GM18951 (cell line): ENCODE data around the gene RAG2.

Experiments
- POLR2A ChIP-seq: IDR thresholded peaks from 4 replicates; pipeline ENCODE4 v1.6.1; 2011; ENCODE audit warnings: mild to moderate bottlenecking; ENCODE audit not compliant: insufficient read length, insufficient read depth; ENCODE audit errors: extremely low read depth
- in situ Hi-C: fragments of 300-500 bp; cut with MboI; formaldehyde crosslinking; loops from one replicate; pipeline ENCODE4 v1.12.0; 2022; ENCODE audit warnings: low sequenced_read_pairs, mixed read lengths, inconsistent platforms; ENCODE audit not compliant: unreplicated experiment

Gene RAG2

DNA sequence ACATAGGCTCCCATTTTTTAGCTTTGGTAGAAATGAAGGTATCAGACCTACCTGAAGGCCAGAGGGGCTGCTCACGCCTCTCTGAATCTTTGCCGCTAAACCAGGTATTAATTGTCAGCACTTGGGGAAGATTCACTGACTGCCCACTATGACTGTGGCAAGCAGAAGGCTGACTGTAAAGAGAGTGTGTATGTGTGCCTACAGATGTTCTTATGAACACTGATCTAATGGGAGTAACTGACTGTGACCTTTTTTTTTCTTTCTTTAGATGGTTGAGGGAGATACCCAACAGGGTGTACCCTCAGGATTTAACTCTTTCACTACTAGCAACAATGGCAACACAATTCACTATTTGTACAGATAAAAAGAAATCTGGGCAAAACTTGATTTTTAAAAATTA lies at the start of gene RAG2:
TSS of gene RAG2 (minus strand) at position 186 of the 400 bp plus-strand sequence. CDS start 4,068 bp downstream, outside the sequence.
- in situ Hi-C loops, result no loop called here
- no peak for TF ChIP-seq POLR2A

DNA sequence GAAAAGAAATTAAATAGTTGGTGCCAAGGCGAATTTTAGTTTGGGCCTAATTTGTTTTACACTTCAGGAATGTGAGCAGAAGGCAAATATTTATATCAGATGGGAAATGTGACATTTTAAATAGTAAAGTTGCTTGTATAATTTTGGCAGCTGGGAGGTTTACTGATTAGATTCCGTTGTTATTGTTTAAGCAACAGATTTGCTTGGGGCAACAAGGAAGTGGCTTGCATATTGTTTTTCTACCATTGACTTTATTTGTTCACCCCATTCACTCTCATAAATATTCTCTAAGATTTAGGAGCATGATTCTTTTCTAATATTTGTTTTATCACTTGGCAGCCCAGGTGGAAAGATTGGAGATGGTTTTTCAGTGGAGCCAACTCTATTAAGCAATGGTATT lies 40.5 kb upstream of the RAG2 start:
- in situ Hi-C loops, result no loop called here
- no peak for TF ChIP-seq POLR2A

DNA sequence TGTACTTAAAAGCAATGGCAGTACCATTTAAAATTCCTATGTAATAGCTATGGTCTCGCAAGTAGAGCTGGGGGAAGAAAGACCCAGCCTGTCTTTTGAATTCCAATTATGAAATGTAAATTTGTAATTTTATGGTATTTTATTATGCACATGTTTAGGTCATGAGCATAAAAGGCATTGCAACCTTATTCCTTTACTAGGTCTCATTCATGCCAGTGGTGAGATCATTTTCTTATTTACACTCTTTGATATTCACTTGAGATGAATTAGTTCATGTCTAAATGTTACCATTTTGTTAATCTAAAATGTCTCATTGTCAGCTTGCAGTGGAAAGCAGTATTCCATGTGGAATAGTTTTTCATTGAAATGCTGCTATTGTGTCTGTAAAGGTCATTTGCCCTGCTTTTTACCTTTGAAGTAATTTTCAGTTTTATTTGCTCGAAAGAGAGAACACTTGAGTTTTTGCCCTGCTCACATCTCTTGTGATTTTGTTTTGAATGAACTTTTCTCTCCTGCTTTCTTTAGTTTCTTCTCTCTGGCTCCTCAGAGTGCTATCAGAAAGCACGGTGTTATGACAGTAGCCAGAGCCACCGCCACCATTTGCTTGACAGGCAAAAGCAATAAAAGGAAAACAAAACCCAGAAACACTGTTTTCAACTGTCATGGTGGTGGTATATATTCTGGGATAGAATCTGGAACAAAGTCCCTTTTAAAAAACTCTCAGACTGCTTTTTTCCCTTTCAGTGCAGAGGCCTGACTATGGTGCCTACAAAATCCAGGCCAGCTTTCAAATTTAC lies 37.2 kb upstream of the RAG2 start:
- in situ Hi-C loops, result no loop called here
- no peak for TF ChIP-seq POLR2A

DNA sequence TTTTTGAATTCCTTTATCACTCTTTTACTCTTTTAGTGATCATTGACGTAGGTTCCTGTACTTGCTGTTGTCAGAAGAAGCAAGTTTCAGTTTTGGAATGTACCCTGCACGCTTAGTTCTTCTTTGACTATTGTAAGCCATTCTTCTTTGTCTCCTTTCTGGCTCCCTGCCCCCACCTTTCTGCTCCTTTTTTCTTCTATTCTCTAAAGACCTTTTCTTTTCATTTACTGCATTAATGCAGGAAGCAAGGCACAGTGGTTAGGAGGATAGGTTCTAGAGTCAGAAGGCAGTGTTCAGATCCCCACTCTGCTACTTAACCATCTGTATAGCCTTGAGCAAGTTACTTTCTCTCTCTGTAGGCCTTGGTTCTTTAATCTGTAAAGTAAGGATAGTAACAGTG lies 33.7 kb upstream of the RAG2 start:
- in situ Hi-C loops, result no loop called here

DNA sequence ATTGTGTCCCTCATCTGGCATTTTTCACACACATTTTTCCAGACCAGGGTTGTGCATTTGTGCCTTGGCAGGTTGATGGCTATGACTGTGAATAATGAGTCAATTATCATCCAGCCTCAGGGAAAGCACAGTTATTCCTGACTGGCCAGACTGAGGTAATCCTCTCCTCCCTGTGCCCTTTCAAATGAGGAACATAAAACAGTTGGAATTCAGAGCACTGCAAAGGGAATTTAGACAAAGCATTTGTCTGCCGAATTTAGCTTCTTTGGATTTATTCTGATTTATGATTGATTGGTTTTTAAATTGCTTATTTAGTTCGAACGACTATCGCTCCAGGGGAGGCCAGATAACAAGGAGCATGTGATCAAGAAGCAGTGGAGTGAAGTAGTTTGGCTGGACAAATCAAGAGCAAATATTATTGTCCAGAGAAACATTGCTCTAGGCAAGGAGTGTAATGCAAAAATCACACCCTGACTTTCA lies 30.8 kb upstream of the RAG2 start:
- no peak for TF ChIP-seq POLR2A
- in situ Hi-C loops, result no loop called here

More for the DNA sequence above, 33.7 kb upstream of the RAG2 start:
- TF ChIP-seq POLR2A, result no peak

DNA sequence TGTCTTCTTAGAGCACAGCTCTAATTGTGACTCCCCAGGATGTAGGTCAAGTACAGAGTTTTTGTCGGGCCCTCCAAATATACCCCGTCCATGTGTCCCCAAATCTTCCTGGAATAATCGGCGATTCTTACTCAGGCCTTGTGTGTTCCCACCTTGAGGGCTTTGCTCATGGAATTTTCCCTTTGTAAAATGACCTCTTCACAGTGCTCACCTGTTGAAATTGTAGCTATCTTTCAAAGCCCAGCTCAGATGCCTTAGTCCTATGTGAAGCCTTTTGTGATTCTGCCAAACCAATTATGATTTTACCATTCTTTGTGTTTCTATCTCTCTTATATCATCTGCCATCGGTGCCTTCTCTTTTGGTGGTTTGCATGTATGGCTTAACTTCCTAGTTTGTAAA lies 30.1 kb upstream of the RAG2 start:
- in situ Hi-C loops, result no loop called here
- no peak for TF ChIP-seq POLR2A

DNA sequence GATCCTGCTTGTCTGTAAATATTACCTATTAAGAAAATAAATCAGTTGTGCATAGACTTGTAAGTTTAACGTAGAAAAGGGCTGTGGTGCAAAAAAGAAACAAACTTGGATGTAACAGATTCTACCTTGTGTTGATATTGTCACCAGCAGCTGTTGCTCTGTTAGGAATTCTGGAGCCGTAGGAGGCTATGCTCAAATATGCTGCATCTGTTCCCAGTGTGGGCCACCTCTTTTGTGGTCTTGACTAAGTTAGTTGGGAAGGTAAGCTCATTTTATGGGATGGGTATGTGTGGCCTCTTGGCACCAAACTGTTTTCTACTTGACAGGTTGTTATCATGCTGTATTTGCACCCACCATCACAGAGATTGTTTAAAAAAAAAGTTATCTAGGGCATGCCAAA lies 29.4 kb upstream of the RAG2 start:
- no peak for TF ChIP-seq POLR2A

DNA sequence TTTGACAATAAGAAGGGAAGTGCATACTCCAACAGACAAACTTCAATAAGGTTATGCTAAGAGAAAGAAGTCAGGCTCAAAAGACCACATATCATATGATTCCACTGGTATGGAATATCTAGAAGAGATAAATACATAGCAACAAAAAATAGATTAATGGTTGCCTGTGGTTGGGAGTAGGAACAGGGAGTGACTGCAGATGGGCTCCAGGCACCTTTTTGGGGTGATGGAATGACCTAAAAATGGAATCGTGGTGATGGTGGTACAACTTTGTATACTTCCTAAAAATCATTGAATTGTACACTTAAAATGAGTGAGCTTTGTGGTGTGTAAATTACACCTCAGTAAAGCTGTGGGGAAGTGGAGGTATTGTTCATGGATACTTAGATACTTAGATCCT lies 29.0 kb upstream of the RAG2 start:
- in situ Hi-C loops, result no loop called here
- TF ChIP-seq POLR2A, result no peak

More for the DNA sequence above, 29.4 kb upstream of the RAG2 start:
- in situ Hi-C loops, result no loop called here

DNA sequence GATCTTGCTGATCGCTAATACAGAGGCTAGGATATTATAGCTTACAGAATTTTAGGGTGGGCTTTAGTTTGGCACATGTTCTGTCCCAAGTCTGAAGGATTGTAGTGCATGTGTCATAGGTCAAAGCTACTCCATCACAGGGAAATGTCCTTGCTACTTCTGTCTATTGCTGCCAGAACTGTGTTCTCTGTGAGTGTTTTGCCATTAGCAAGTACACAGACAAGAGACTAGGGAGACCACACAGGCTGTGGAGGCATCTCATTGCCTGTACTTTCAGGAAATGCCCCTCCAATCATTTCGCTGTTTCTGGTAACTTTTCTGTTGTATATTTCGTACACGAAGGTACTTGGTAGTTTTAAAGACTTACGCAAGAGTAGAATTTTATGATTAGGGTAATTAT lies 25.5 kb upstream of the RAG2 start:
- no peak for TF ChIP-seq POLR2A
- in situ Hi-C loops, result no loop called here

DNA sequence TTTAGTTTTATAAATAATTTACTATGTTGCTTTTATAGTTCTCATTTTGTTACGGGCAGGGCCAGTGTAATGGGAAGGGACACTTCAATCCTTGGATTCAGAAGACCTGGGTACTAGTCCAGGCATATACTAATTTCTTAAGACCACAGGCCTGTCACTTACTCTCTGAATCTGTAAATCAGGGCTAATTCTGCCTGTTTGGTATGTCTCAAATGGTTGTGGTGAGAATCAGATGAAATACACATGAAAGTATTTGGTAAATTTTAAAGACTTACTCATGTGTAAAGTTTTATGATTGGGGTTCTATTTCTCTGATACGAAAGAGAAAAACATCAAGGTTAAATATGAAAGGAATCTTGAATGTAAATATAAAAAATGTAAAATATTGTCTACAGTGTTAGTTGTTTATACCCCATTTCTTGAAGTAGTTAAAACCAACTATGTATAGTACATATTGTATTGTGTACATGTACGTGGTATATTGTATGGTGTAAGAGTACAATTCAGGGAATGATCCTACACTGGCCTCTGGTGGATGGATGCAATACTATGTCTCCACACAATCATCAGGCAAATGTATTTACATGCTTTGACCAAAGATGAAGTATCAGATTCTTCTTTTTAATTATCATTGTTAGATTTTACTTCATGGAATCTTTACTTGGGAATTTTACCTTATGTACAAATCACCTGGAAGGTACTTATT lies 24.5 kb upstream of the RAG2 start:
- in situ Hi-C loops, result no loop called here
- no peak for TF ChIP-seq POLR2A

DNA sequence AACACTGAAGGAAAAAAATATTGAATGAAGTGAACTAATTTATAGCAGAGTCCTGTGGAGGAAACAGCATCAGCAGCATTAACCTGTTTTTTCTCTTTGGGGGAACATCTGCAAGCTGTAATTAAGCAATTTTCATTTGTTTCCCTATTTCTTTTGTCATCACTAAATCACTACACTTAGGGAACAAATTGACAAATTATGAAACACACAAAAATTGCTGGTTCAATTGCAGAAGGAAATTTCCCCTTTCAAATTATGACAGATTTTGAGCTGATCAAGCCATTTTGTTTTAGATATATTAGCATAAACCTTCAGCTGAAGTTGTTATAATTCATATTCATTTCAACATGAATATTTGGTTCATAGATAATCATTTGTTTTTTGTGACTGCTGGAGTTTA lies 22.2 kb upstream of the RAG2 start:
- no peak for TF ChIP-seq POLR2A
- in situ Hi-C loops, result no loop called here

DNA sequence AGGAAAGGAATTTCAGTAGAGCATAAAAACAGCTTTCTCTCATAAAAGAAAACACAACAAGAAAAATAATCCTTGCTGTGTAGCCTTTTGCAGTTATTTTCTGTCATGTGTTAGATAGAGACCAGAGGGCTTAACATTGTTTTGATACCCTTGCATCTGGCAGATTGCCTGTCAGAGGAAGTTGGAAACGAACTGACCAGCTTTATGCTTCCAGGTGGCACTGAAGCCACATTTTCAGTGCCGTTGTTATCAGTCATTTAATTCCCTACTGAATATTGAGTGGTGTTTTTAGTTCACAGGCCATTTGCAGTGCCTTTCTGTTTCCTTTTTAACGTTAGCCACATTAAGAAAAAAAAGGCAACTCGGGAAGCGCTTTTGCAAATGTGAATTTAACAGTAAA lies 21.5 kb upstream of the RAG2 start:
- no peak for TF ChIP-seq POLR2A
- in situ Hi-C loops, result no loop called here

DNA sequence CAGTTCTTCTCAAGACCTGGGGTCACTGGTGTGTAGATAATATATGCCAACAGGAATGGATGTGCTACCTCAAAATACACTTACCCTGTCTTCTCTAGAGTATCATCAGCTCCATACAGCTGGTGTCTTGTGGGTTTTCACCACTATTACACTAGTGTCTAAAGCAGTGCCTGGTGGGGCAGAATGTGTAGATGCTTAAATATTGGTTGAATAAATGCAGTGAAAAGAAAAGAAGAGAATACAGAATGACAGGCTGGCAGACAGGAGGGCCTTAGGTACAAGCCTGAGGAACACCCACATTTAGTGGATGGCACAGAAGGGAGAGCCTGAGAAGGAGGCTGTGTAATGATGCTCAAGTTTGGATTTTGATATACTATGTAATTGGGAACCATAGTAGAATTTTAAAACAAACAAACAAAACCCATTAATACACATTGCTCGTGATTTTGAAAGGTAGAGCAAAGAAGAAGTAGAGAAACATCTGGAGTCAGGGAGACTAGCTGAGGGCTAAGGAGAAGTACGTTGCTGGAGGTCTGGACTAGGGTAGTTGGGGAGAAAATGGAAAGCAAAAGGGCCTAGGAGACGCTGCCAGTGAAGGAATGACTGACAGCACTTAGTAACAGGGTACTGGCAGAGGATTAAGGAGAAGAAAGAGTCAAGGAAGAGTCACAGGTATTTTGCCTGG lies 20.5 kb upstream of the RAG2 start:
- TF ChIP-seq POLR2A, result no peak
- in situ Hi-C loops, result no loop called here

DNA sequence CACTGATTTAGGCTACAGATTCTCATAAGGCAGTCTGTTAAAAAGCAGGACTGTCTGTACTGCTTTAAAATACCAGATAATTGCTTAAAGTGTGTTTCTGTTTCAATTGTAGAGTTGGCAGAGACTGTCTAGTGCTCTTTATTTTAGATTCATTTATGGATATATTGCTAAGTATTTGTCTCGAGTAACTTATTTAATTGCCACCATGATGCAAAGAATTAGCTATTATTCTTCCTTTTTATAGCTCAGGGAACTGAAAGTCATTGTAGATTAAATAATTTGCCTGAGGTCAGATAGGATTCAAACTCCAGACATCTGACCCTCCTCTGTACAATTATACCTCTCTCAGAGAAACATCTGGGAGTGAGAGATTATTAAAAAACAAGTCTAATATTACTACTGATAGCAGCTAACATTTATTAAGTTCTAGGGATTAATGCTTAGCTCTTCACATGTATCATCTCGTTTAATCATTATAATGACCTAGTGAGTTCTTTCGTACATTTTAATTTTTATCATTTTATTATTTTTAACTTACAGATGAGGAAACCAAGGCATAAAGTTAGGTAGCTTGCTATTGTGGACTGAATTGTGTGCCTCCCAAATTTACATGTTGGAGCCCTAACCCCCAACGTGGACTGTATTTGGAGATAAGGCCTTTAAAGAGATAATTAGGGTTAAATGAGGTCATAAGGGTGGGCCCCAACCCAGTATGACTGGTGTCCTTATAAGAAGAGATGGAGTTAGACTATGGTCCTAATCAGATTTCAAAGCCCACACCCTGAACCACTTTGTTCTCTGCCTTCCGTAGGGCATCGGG lies 19.7 kb upstream of the RAG2 start:
- in situ Hi-C loops, result no loop called here

More for the DNA sequence above, 19.7 kb upstream of the RAG2 start:
- no peak for TF ChIP-seq POLR2A
